ENCODE measurements around the gene PPP2R3C.

- TF ChIP-seq CTCF (conservative IDR thresholded peaks at IDR 0.05; ENCODE audit: low read depth, low read length): no peak
- no peak for TF ChIP-seq MXI1 (IDR thresholded peaks at IDR 0.05; ENCODE audit: borderline replicate concordance, low read depth, low read length)
- no peak for TF ChIP-seq FOS (IDR thresholded peaks at IDR 0.05; ENCODE audit: low read depth, low read length)
- TF ChIP-seq SMC3 (IDR thresholded peaks at IDR 0.05; ENCODE audit: low read depth, low read length): no peak
- no peak for TF ChIP-seq ELK1 (IDR thresholded peaks at IDR 0.05; ENCODE audit: borderline replicate concordance, low read depth, low read length)
- no peak for TF ChIP-seq USF2 (IDR thresholded peaks at IDR 0.05; ENCODE audit: low read depth, low read length)
These were observed 34.2 kb upstream of the PPP2R3C start for GRCh38 chr14:35155962-35156361.
